ENCODE measurements around the gene CBR1.

DNA sequence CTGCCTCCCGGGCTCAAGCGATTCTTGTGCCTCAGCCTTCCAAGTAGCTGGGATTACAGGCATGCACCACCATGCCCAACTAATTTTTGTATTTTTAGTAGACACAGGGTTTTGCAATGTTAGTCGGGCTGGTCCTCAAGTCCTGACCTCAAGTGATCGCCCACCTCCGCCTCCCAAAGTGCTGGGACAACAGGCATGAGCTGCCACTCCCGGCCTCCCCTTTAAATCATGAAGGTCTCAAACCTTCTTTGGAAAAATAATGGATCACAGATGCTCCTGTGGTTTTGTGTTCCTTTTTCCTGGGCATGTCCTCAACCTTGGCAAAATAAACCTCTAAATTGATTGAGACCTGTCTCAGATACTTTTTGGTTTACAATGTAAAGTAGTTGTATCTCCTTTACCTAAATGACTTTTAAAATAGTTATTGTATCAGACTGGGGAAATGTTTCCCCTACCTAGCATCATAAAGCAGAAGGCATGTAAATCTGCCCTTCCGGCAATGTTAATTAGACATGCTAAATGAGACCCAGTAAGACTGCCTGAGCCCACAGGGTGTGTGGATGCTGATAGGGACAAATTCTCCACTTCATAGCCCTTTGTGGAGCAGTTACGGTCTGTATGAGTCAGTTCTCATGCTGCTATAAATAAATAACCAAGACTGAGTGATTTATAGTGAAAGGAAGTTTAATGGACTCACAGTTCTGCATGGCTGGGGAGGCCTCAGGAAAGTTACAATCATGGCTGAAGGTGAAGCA is 27.8 kb downstream of the CBR1 start:
- TF ChIP-seq, protein P1, sequence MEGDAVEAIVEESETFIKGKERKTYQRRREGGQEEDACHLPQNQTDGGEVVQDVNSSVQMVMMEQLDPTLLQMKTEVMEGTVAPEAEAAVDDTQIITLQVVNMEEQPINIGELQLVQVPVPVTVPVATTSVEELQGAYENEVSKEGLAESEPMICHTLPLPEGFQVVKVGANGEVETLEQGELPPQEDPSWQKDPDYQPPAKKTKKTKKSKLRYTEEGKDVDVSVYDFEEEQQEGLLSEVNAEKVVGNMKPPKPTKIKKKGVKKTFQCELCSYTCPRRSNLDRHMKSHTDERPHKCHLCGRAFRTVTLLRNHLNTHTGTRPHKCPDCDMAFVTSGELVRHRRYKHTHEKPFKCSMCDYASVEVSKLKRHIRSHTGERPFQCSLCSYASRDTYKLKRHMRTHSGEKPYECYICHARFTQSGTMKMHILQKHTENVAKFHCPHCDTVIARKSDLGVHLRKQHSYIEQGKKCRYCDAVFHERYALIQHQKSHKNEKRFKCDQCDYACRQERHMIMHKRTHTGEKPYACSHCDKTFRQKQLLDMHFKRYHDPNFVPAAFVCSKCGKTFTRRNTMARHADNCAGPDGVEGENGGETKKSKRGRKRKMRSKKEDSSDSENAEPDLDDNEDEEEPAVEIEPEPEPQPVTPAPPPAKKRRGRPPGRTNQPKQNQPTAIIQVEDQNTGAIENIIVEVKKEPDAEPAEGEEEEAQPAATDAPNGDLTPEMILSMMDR (optimal IDR thresholded peaks at IDR 0.05 in 1 of 3, IDR thresholded peaks at IDR 0.05 in 1 of 3, conservative IDR thresholded peaks at IDR 0.05 in 1 of 3; ENCODE audit: extremely low read depth in 1 of 3, insufficient read depth in 2 of 3, low read length in 3 of 3), result no peak
- no peak for TF ChIP-seq EZH2 (IDR thresholded peaks at IDR 0.05; ENCODE audit: low read length)

All from keratinocyte (primary cell).